GM12878 (cell line): ENCODE data around the gene CAMK1. TPM values are rescaled to one million over a fixed set of nuclear protein-coding genes. Genes with fewer than 3 reads are reported as not detected.

Source experiments
- ATAC-seq: fragments of 200-7000 bp; cut with Tn5 transposase; 3 replicates; pipeline ENCODE4 v1.9.1; 2020; ENCODE audit warnings: mild to moderate bottlenecking, moderate library complexity
- BruUV-seq: library from RNA; stranded (reverse); fragments of 400-500 nt; replicated peaks from 2 replicates; lab custom pipeline; 2021; lab: Mats Ljungman, UMichigan
- CTCF ChIA-PET: fragments of 300-600 bp; sonication (Branson Sonifier 250); formaldehyde crosslinking; extraction: SDS; loops from one replicate; lab custom pipeline; 2021; ENCODE audit warnings: inconsistent platforms; lab: Yijun Ruan, JAX
- POLR2A ChIA-PET: fragments of 350-600 bp; formaldehyde crosslinking; extraction: SDS; loops from one replicate; lab custom pipeline; 2021; ENCODE audit warnings: inconsistent platforms; lab: Charles Lee
- RAD21 ChIA-PET: fragments of 300-600 bp; sonication (Branson Sonifier 250); formaldehyde crosslinking; loops from one replicate; lab custom pipeline; 2023; ENCODE audit warnings: antibody characterized with exemption; ENCODE audit not compliant: unreplicated experiment; lab: Charles Lee
- SMC1A ChIA-PET: fragments of 300-600 bp; sonication (Branson Sonifier 250); formaldehyde crosslinking; loops from one replicate; lab custom pipeline; 2023; ENCODE audit not compliant: unreplicated experiment, uncharacterized antibody; lab: Charles Lee
- DNase-seq: peaks from one replicate; pipeline ENCODE4 v3.0.0-alpha.2; 2011; ENCODE audit warnings: low read depth, low spot score
- FAIRE-seq: peaks from 3 replicates; lab custom pipeline; 2011; peaks lifted over from hg19 to GRCh38; lab: Jason Lieb, UNC
- H2AFZ ChIP-seq: 2 replicates; pipeline ENCODE4 v1.6.0; 2011; ENCODE audit warnings: low read depth, low read length, control low read depth; ENCODE audit not compliant: control insufficient read depth
- H3K27ac ChIP-seq: 2 replicates; pipeline ENCODE4 v1.5.1; 2011; ENCODE audit warnings: control low read depth; ENCODE audit not compliant: control insufficient read depth, insufficient read depth
- H3K27me3 ChIP-seq, 2 experiments: replicated peaks in 1 of 2; 2 replicates each; pipeline versions ENCODE4 v1.6.0 to v1.6.1; 2011; ENCODE audit warnings: low read length in 1 of 2; ENCODE audit not compliant: control insufficient read depth in 2 of 2, insufficient read depth in 2 of 2
- H3K36me3 ChIP-seq, 2 experiments: 2 replicates each; pipeline ENCODE4 v1.5.1; 2011; ENCODE audit warnings: low read length in 1 of 2; ENCODE audit not compliant: control insufficient read depth in 2 of 2, insufficient read depth in 2 of 2
- H3K4me1 ChIP-seq: 2 replicates; pipeline ENCODE4 v1.6.1; 2011; ENCODE audit warnings: mild to moderate bottlenecking, low read length, moderate library complexity, mixed read lengths; ENCODE audit not compliant: control insufficient read depth, insufficient read depth
- H3K4me2 ChIP-seq: 2 replicates; pipeline ENCODE4 v1.6.0; 2011; ENCODE audit warnings: control low read depth; ENCODE audit not compliant: control insufficient read depth, insufficient read depth
- H3K4me3 ChIP-seq: fragments of 200-600 bp; sonication (generic); 2 replicates; pipeline ENCODE4 v1.5.1; 2016
- H3K79me2 ChIP-seq: 2 replicates; pipeline ENCODE4 v1.6.0; 2011; ENCODE audit warnings: low read length; ENCODE audit not compliant: control insufficient read depth, insufficient read depth
- H3K9ac ChIP-seq: 2 replicates; pipeline ENCODE4 v1.8.0; 2011; ENCODE audit warnings: low read length, control low read depth, mixed read lengths; ENCODE audit not compliant: control insufficient read depth, insufficient read depth
- H3K9me3 ChIP-seq: replicated peaks from 3 replicates; pipeline ENCODE4 v1.5.1; 2011; ENCODE audit warnings: mild to moderate bottlenecking, low read length; ENCODE audit not compliant: control insufficient read depth, insufficient read depth
- H4K20me1 ChIP-seq: 2 replicates; pipeline ENCODE4 v1.6.0; 2011; ENCODE audit not compliant: control insufficient read depth, insufficient read depth
- ASH2L ChIP-seq: fragments of 300-600, 200-600 bp; sonication (generic); IDR thresholded peaks from 2 replicates; pipeline ENCODE4 v1.6.1; 2017; ENCODE audit warnings: low read depth, mild to moderate bottlenecking, borderline replicate concordance
- CREB1 ChIP-seq: IDR thresholded peaks from 2 replicates; pipeline ENCODE4 v1.6.1; 2012; ENCODE audit warnings: low read depth, mild to moderate bottlenecking, inconsistent platforms
- EED ChIP-seq: sonication (generic); IDR thresholded peaks from 2 replicates; pipeline ENCODE4 v1.6.1; 2016; ENCODE audit warnings: antibody characterized with exemption, low read depth
- MAX ChIP-seq: IDR thresholded peaks from 2 replicates; pipeline ENCODE4 v1.6.1; 2012; ENCODE audit warnings: low read depth, low read length, improper control_type of control experiment
- MEF2B ChIP-seq: fragments of 450-650 bp; IDR thresholded peaks from 2 replicates; pipeline ENCODE4 v1.6.1; 2018; ENCODE audit warnings: mild to moderate bottlenecking, moderate library complexity; ENCODE audit not compliant: partially characterized antibody, poor library complexity, severe bottlenecking
- PBX3 ChIP-seq: IDR thresholded peaks from 2 replicates; pipeline ENCODE4 v1.6.1; 2011; ENCODE audit warnings: mild to moderate bottlenecking, low read depth, low read length, moderate library complexity; ENCODE audit not compliant: insufficient replicate concordance
- PML ChIP-seq: IDR thresholded peaks from 2 replicates; pipeline ENCODE4 v1.6.1; 2012; ENCODE audit warnings: low read length, inconsistent platforms
- POLR2A ChIP-seq: IDR thresholded peaks from 2 replicates; pipeline ENCODE4 v1.6.1; 2011; ENCODE audit warnings: low read depth, mild to moderate bottlenecking, low read length
- SMAD5 ChIP-seq: IDR thresholded peaks from 2 replicates; pipeline ENCODE4 v1.6.1; 2016; ENCODE audit warnings: antibody characterized with exemption, low read depth
- SUPT20H ChIP-seq: IDR thresholded peaks from 2 replicates; pipeline ENCODE4 v1.6.1; 2011; ENCODE audit warnings: low read depth, mild to moderate bottlenecking, low read length, moderate library complexity, borderline replicate concordance; ENCODE audit not compliant: control insufficient read depth
- SUZ12 ChIP-seq: fragments of 200-600 bp; sonication (generic); IDR thresholded peaks from one replicate; pipeline ENCODE4 v1.6.1; 2018; ENCODE audit warnings: antibody characterized with exemption, mild to moderate bottlenecking; ENCODE audit not compliant: unreplicated experiment
- TARDBP ChIP-seq: IDR thresholded peaks from 2 replicates; pipeline ENCODE4 v1.6.1; 2016; ENCODE audit warnings: borderline replicate concordance
- ZZZ3 ChIP-seq: IDR thresholded peaks from 2 replicates; pipeline ENCODE4 v1.6.1; 2011; ENCODE audit warnings: low read depth; ENCODE audit not compliant: control insufficient read depth, insufficient read length
- WGBS: methylation state at CpG from one replicate; pipeline ENCODE4 v1.1.6; 2016; ENCODE audit warnings: low lambda C conversion rate; ENCODE audit not compliant: insufficient replicate concordance, insufficient coverage; ENCODE audit errors: missing lambda C conversion rate; 5-methylcytosine and 5-hydroxymethylcytosine counted together
- in situ Hi-C: fragments of 300-500 bp; cut with MboI; formaldehyde crosslinking; loops from 9 replicates; pipeline ENCODE4 v1.14.3; 2018; ENCODE audit warnings: mixed read lengths
- intact Hi-C: fragments of 100-400 bp; cut with micrococcal nuclease; formaldehyde crosslinking; loops from one replicate; pipeline ENCODE4 v1.14.2; 2022; ENCODE audit not compliant: unreplicated experiment
- polyA plus RNA-seq, 11 experiments: library from polyadenylated mRNA; depleted of rRNA in 4 of 11; unstranded in 6 of 11; stranded (reverse) in 5 of 11; fragments of >200 nt; fragmentation: Nextera tagmentation in 4 of 11; fragmentation: Illumina TruSeq in 1 of 11; extraction: Ambion mirVana in 4 of 11; extraction: Trizol in 1 of 11; gene quantifications; 1 replicate in 1 of 11; 2 replicates in 10 of 11; pipeline versions ENCODE4 v1.2.1 to v1.2.3, GENCODE V29; 2011 to 2016; ENCODE audit warnings: inconsistent platforms in 2 of 11, missing spikeins in 2 of 11, low read depth in 1 of 11
- total RNA-seq, 4 experiments: library from RNA; depleted of rRNA in 3 of 4; stranded (reverse); fragments of >200 nt in 3 of 4; fragmentation: Illumina TruSeq in 1 of 4; extraction: Trizol in 1 of 4; gene quantifications; 2 replicates each; pipeline versions ENCODE4 v1.2.1 to v1.2.3, GENCODE V29; 2013 to 2021
- TF ChIP-seq, protein P1 (sequence below): fragments of 450-650 bp; IDR thresholded peaks from 2 replicates; pipeline ENCODE4 v1.6.1; 2018; ENCODE audit warnings: mild to moderate bottlenecking, low read depth, moderate library complexity; ENCODE audit not compliant: partially characterized antibody

Gene CAMK1
- total and polyA plus RNA-seq, 10 of the 15 experiments (the other 5 are each of a cell fraction or from before 2014, with no cell fraction given): 0.24 to 2.1 (median 0.51) TPM; not detected in 2

DNA sequence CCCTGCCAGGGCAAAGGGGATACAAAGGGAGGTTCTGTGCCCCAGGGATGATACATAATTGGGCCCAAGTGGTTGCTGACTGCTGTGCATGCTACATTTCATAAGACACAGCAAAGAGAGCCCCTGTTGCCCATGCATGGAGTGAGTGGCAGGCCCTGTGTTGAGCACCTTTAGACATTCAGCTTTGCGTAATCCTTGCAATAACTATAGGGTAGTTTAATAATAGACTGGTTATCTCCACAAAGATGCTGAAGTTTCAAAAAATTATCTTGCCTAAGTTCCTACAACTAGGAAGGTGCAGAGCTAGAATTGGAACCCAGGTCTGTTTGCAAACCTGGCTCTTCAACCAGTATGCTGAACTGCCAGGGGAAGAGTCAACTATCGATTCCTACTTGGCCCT is 21.7 kb downstream of the CAMK1 start:
- no peak for ATAC-seq
- FAIRE-seq: no peak

More for the DNA sequence above, 21.7 kb downstream of the CAMK1 start:
- 100% methylated on average over 2 of the region's 2 CpGs for WGBS
- Histone ChIP-seq H3K4me2 (no peak overlapping the region), H3K36me3 (peaks cover 21 to 27% of the 10 kb centered on the region in 2 experiments), H4K20me1 (no peaks in the 10 kb centered on the region), H3K79me2 (peaks cover 15% of the 10 kb centered on the region), H3K27me3 (no peaks in the 10 kb centered on the region), H3K27ac (no peak overlapping the region), H3K4me1 (peaks cover 21% of the 10 kb centered on the region), H3K9ac (no peak overlapping the region), H2AFZ (no peak overlapping the region), H3K4me3 (no peak overlapping the region), H3K9me3 (no peaks in the 10 kb centered on the region)
- POLR2A ChIA-PET: no interaction called here
- BruUV-seq: no TSS peak
- CTCF ChIA-PET: interaction anchor here (3.2 kb wide), 1 partner anchor 15 kb away, joined by 24 read pairs; the partner anchor contains the start of gene BRPF1
- RAD21 ChIA-PET: no interaction called here
- in situ Hi-C loops: no loop called here
- SMC1A ChIA-PET: interaction anchor here (2.6 kb wide), 1 partner anchor 16 kb away, joined by 16 read pairs; the partner anchor contains the start of gene BRPF1
- DNase-seq: no peak
- TF ChIP-seq SMAD5 (no peak), SUPT20H (no peak), ZZZ3 (no peak), TARDBP (no peak), ASH2L (no peak), PBX3 (no peak), PML (no peak), SUZ12 (no peak), EED (no peak), POLR2A (no peak), CREB1 (no peak), MEF2B (no peak), MAX (no peak)
- TF ChIP-seq, protein P1, sequence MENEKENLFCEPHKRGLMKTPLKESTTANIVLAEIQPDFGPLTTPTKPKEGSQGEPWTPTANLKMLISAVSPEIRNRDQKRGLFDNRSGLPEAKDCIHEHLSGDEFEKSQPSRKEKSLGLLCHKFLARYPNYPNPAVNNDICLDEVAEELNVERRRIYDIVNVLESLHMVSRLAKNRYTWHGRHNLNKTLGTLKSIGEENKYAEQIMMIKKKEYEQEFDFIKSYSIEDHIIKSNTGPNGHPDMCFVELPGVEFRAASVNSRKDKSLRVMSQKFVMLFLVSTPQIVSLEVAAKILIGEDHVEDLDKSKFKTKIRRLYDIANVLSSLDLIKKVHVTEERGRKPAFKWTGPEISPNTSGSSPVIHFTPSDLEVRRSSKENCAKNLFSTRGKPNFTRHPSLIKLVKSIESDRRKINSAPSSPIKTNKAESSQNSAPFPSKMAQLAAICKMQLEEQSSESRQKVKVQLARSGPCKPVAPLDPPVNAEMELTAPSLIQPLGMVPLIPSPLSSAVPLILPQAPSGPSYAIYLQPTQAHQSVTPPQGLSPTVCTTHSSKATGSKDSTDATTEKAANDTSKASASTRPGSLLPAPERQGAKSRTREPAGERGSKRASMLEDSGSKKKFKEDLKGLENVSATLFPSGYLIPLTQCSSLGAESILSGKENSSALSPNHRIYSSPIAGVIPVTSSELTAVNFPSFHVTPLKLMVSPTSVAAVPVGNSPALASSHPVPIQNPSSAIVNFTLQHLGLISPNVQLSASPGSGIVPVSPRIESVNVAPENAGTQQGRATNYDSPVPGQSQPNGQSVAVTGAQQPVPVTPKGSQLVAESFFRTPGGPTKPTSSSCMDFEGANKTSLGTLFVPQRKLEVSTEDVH: no peak
- intact Hi-C loops: no loop called here
